ENCODE data around the gene SLC4A4.
A peak's percentile ranks its signal among the peaks of the same experiment; 100 is the strongest.

SLC4A4 gene

GRCh38 chr4:71415491-71415890 is 76.7 kb downstream of the SLC4A4 start:
- no peak for DNase-seq (ENCODE audit: low read depth)

GRCh38 chr4:71417150-71417549 is 78.3 kb downstream of the SLC4A4 start:
- no peak for DNase-seq (ENCODE audit: low read depth)

GRCh38 chr4:71426381-71427042 is 87.7 kb downstream of the SLC4A4 start:
- DNase-seq (ENCODE audit: low read depth): no peak

- no peak for DNase-seq (ENCODE audit: low read depth)
Measured at GRCh38 chr4:71429106-71429505, 90.3 kb downstream of the SLC4A4 start.

GRCh38 chr4:71429962-71430361 is 91.1 kb downstream of the SLC4A4 start:
- DNase-seq (ENCODE audit: low read depth): no peak

GRCh38 chr4:71430609-71431008 is 91.8 kb downstream of the SLC4A4 start:
- no peak for DNase-seq (ENCODE audit: low read depth)

GRCh38 chr4:71440612-71441011 is 101.8 kb downstream of the SLC4A4 start:
- no peak for DNase-seq (ENCODE audit: low read depth)

GRCh38 chr4:71441186-71442169 is 102.7 kb downstream of the SLC4A4 start:
- DNase-seq (ENCODE audit: low read depth): no peak

- no peak for DNase-seq (ENCODE audit: low read depth)
Measured at GRCh38 chr4:71442336-71442735, 103.5 kb downstream of the SLC4A4 start.

- DNase-seq (ENCODE audit: low read depth): no peak
Measured at GRCh38 chr4:71444395-71444794, 105.6 kb downstream of the SLC4A4 start.

GRCh38 chr4:71445811-71446210 is 107.0 kb downstream of the SLC4A4 start:
- no peak for DNase-seq (ENCODE audit: low read depth)

GRCh38 chr4:71446479-71447081 is 107.8 kb downstream of the SLC4A4 start:
- DNase-seq (ENCODE audit: low read depth): no peak

GRCh38 chr4:71449040-71449439 is 110.2 kb downstream of the SLC4A4 start:
- no peak for DNase-seq (ENCODE audit: low read depth)

GRCh38 chr4:71449878-71450277 is 111.1 kb downstream of the SLC4A4 start:
- DNase-seq (ENCODE audit: low read depth): no peak

- DNase-seq (ENCODE audit: low read depth): no peak
Measured at GRCh38 chr4:71453531-71453930, 114.7 kb downstream of the SLC4A4 start.

- DNase-seq (ENCODE audit: low read depth): peak; percentile 28
Measured at GRCh38 chr4:71456841-71457240, 118.0 kb downstream of the SLC4A4 start.

- DNase-seq (ENCODE audit: low read depth): no peak
Measured at GRCh38 chr4:71460371-71460770, 121.6 kb downstream of the SLC4A4 start.

- DNase-seq (ENCODE audit: low read depth): no peak
Measured at GRCh38 chr4:71461422-71461821, 122.6 kb downstream of the SLC4A4 start.

GRCh38 chr4:71466775-71467174 is 128.0 kb downstream of the SLC4A4 start:
- no peak for DNase-seq (ENCODE audit: low read depth)

- no peak for DNase-seq (ENCODE audit: low read depth)
Measured at GRCh38 chr4:71468116-71468710, 129.4 kb downstream of the SLC4A4 start.

GRCh38 chr4:71469541-71469940 is 130.7 kb downstream of the SLC4A4 start:
- no peak for DNase-seq (ENCODE audit: low read depth)

- no peak for DNase-seq (ENCODE audit: low read depth)
Measured at GRCh38 chr4:71470524-71470923, 131.7 kb downstream of the SLC4A4 start.
